Endodermal cell (in vitro differentiated cells): ENCODE measurements around the gene ARHGAP42. TPM values are rescaled to one million over a fixed set of nuclear protein-coding genes. Genes with fewer than 3 reads are reported as not detected.

ENCODE experiments used
- DNase-seq: peaks from one replicate; pipeline ENCODE4 v3.0.0-alpha.2; 2017
- H3K27ac ChIP-seq: 2 replicates; pipeline ENCODE4 v1.5.1; 2013; ENCODE audit warnings: mild to moderate bottlenecking, low read depth, low read length, moderate library complexity
- H3K27me3 ChIP-seq: 2 replicates; pipeline ENCODE4 v1.6.1; 2013; ENCODE audit warnings: mild to moderate bottlenecking, low read length, moderate library complexity; ENCODE audit not compliant: insufficient read depth, control insufficient read depth, poor library complexity, severe bottlenecking
- H3K36me3 ChIP-seq: 2 replicates; pipeline ENCODE4 v1.7.0; 2013; ENCODE audit warnings: mild to moderate bottlenecking, low read length, moderate library complexity; ENCODE audit not compliant: control insufficient read depth, insufficient read depth
- H3K4me1 ChIP-seq: one replicate; pipeline ENCODE4 v1.7.0; 2013; ENCODE audit warnings: low read length; ENCODE audit not compliant: control insufficient read depth, insufficient read depth
- H3K4me3 ChIP-seq: 2 replicates; pipeline ENCODE4 v1.5.1; 2013; ENCODE audit warnings: mild to moderate bottlenecking, low read length, moderate library complexity
- H3K9ac ChIP-seq: 2 replicates; pipeline ENCODE4 v1.6.1; 2013; ENCODE audit warnings: mild to moderate bottlenecking, low read length, moderate library complexity; ENCODE audit not compliant: poor library complexity, severe bottlenecking; ENCODE audit errors: extremely low read depth
- H3K9me3 ChIP-seq: 2 replicates; pipeline ENCODE4 v1.6.1; 2013; ENCODE audit warnings: mild to moderate bottlenecking, low read length, moderate library complexity; ENCODE audit not compliant: control insufficient read depth
- H3K27ac Mint-ChIP-seq: 2 replicates; pipeline ENCODE4 v1.8.0; 2020; ENCODE audit warnings: mixed read lengths
- H3K27me3 Mint-ChIP-seq: 2 replicates; pipeline ENCODE4 v1.8.0; 2021; ENCODE audit warnings: mild to moderate bottlenecking, mixed read lengths; ENCODE audit not compliant: insufficient read depth
- H3K36me3 Mint-ChIP-seq: 2 replicates; pipeline ENCODE4 v1.8.0; 2020; ENCODE audit warnings: low read depth, mixed read lengths
- H3K4me1 Mint-ChIP-seq: 2 replicates; pipeline ENCODE4 v1.8.0; 2020; ENCODE audit warnings: mixed read lengths
- H3K4me3 Mint-ChIP-seq: 2 replicates; pipeline ENCODE4 v1.8.0; 2020; ENCODE audit warnings: mild to moderate bottlenecking, moderate library complexity, mixed read lengths
- H3K9me3 Mint-ChIP-seq: 2 replicates; pipeline ENCODE4 v1.8.0; 2020; ENCODE audit warnings: mild to moderate bottlenecking, mixed read lengths
- CTCF ChIP-seq: fragments of 200-600 bp; sonication (generic); conservative IDR thresholded peaks from 2 replicates; pipeline ENCODE4 v1.5.0; 2021; ENCODE audit warnings: antibody characterized with exemption, mild to moderate bottlenecking
- WGBS, 2 experiments: methylation state at CpG; one replicate each; pipeline versions ENCODE4 v1.1.5 to v1.1.7; 2013; ENCODE audit warnings: missing lambda C conversion rate in 2 of 2, mixed read lengths in 1 of 2; ENCODE audit not compliant: insufficient coverage in 1 of 2, insufficient read length in 1 of 2; 5-methylcytosine and 5-hydroxymethylcytosine counted together
- total RNA-seq, 2 donors: library from RNA; stranded (reverse); fragmentation: NEBNext Ultra II Directional in 1 of 2; extraction: Animal tissue kit (Norgen Biotek cat#: 25700) in 1 of 2; gene quantifications; 2 replicates in 1 of 2; 3 replicates in 1 of 2; pipeline ENCODE4 v1.2.1, GENCODE V29; 2021

Gene ARHGAP42
- total RNA-seq, 2 donors from 2014 or later, result 164 to 176 TPM

DNA sequence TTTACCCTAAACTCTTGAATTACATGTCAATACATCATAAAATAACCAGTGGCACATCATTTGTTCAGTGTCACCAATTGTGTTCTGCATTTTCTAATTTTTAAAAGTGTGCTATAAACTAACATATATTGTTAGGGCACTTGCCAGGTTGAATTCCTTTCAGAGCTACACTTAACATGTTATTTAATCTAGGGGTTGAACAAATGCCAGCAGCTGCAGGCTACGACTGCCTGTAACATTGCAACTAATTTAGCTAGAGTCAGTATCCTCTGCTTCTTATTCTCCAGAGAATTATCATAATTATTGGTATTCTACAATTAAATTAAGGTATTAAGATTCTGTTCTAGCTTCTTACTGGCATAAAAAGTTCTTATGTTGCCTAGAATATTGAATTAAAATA is 46.4 kb upstream of the ARHGAP42 start:
- H3K27ac ChIP-seq, result no peak overlapping the region
- H3K36me3 ChIP-seq, result no peaks in the 10 kb centered on the region
- H3K27ac Mint-ChIP-seq, result no peak overlapping the region
- no peak for DNase-seq
- no peak overlapping the region for H3K4me3 ChIP-seq
- no peaks in the 10 kb centered on the region for H3K9me3 Mint-ChIP-seq
- no peaks in the 10 kb centered on the region for H3K27me3 Mint-ChIP-seq
- H3K9ac ChIP-seq, result no peak overlapping the region
- H3K4me3 Mint-ChIP-seq, result no peak overlapping the region
- H3K36me3 Mint-ChIP-seq, result no peaks in the 10 kb centered on the region
- H3K4me1 Mint-ChIP-seq, result peaks cover 14% of the 10 kb centered on the region
- no peaks in the 10 kb centered on the region for H3K9me3 ChIP-seq
- 80 to 100% methylated on average over 1 of the region's 1 CpG for WGBS, 2 experiments
- TF ChIP-seq CTCF, result no peak
- no peaks in the 10 kb centered on the region for H3K27me3 ChIP-seq
- H3K4me1 ChIP-seq, result no peaks in the 10 kb centered on the region

DNA sequence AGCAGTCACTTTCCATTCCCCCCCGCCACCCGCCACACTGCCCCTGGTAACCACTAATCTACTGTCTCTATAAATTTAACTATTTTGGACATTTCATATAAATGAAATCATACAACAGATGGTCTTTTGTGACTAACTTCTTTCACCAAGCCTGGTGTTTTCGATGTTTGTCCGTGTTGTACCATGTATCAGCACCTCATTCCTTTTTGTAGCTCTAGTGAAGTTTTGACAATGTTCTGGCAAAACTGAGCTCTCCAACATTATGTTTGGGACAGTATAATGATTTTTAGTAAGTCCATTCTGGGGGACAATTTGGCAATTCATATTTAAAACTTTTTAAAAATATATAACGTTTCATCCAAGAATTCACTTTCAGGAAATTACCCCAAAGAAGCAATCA is 45.6 kb upstream of the ARHGAP42 start:
- Histone ChIP-seq H3K4me3 (no peak overlapping the region), H3K9ac (no peak overlapping the region), H3K4me1 (no peaks in the 10 kb centered on the region), H3K27ac (no peak overlapping the region), H3K27me3 (no peaks in the 10 kb centered on the region), H3K36me3 (no peaks in the 10 kb centered on the region), H3K9me3 (no peaks in the 10 kb centered on the region)
- H3K36me3 Mint-ChIP-seq, result no peaks in the 10 kb centered on the region
- H3K4me1 Mint-ChIP-seq, result peaks cover 14% of the 10 kb centered on the region
- H3K27ac Mint-ChIP-seq, result no peak overlapping the region
- no peak overlapping the region for H3K4me3 Mint-ChIP-seq
- 94 to 100% methylated on average over 3 to 5 of the region's 5 CpGs for whole genome bisulfite sequencing, 2 experiments
- TF ChIP-seq CTCF, result no peak
- no peak for DNase-seq
- H3K27me3 Mint-ChIP-seq, result no peaks in the 10 kb centered on the region
- no peaks in the 10 kb centered on the region for H3K9me3 Mint-ChIP-seq

GRCh38 chr11:100646545-100646944 is 40.5 kb upstream of the ARHGAP42 start:
- TF ChIP-seq CTCF, result no peak
- H3K4me1 Mint-ChIP-seq, result peaks cover 8% of the 10 kb centered on the region
- Histone ChIP-seq H3K4me1 (no peaks in the 10 kb centered on the region), H3K27ac (no peak overlapping the region), H3K9me3 (peaks cover 10% of the 10 kb centered on the region), H3K9ac (no peak overlapping the region), H3K4me3 (no peak overlapping the region), H3K36me3 (no peaks in the 10 kb centered on the region), H3K27me3 (no peaks in the 10 kb centered on the region)
- H3K27ac Mint-ChIP-seq, result no peak overlapping the region
- H3K9me3 Mint-ChIP-seq, result peaks cover 8% of the 10 kb centered on the region
- H3K27me3 Mint-ChIP-seq, result peaks cover 7% of the 10 kb centered on the region
- 0% methylated on average over 1 of the region's 2 CpGs for WGBS, 2 experiments
- no peak overlapping the region for H3K4me3 Mint-ChIP-seq
- no peaks in the 10 kb centered on the region for H3K36me3 Mint-ChIP-seq
- DNase-seq, result no peak
